HG02885 (cell line): ENCODE measurements around the gene PCDHGA11.
"Not testable (repeated sequence)": the region's sequence is repeated elsewhere in the genome, so short reads cannot be mapped to it uniquely, and the experiment has no call there.

Source experiments
- ATAC-seq: cut with Tn5 transposase; IDR thresholded peaks from one replicate; pipeline ENCODE4 v1.9.1; 2021; ENCODE audit warnings: mild to moderate bottlenecking; ENCODE audit not compliant: unreplicated experiment, poor library complexity

The PCDHGA11 gene

GRCh38 chr5:141397756-141398551, 22.9 kb upstream of the PCDHGA11 start, which contains the start of gene PCDHGB5:
PCDHGB5 (plus strand) TSS chr5:141397947; CDS start chr5:141398128, 181 bp downstream.
- peak; percentile 100 for ATAC-seq

DNA sequence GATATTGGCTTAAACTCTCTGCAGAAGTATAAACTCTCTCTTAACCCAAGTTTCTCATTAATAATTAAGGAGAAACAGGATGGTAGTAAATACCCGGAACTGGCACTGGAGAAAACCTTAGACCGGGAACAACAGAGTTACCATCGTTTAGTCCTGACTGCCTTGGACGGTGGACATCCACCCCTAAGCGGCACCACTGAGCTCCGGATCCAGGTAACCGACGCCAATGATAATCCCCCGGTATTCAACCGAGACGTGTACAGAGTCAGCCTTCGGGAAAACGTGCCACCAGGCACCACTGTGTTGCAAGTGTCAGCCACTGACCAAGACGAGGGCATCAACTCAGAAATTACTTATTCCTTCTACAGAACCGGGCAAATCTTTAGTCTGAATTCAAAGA, 22.2 kb upstream of the PCDHGA11 start:
- no peak for ATAC-seq

- no peak for ATAC-seq
Observed at GRCh38 chr5:141399555-141400258, 21.1 kb upstream of the PCDHGA11 start.

- no peak for ATAC-seq
Observed at GRCh38 chr5:141402553-141403243, 18.2 kb upstream of the PCDHGA11 start, which contains the start of gene PCDHGA9. PCDHGA9 (plus strand) TSS chr5:141402778; CDS start chr5:141402953, 175 bp downstream.

DNA sequence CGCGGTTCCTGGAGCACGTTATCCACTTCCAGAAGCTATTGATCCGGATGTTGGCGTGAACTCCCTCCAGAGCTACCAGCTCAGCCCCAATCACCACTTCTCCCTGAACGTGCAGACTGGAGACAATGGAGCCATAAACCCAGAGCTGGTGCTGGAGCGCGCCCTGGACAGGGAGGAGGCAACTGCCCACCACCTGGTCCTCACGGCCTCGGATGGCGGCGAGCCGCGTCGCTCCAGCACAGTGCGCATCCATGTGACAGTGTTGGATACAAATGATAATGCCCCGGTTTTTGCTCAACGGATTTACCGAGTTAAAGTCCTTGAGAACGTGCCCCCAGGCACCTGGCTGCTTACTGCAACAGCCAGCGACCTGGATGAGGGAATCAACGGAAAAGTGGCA, 17.5 kb upstream of the PCDHGA11 start:
- ATAC-seq: no peak

- peak; percentile 77 for ATAC-seq
Observed at GRCh38 chr5:141407790-141408505, 12.9 kb upstream of the PCDHGA11 start, which contains the start of gene PCDHGB6. PCDHGB6 (plus strand) TSS chr5:141408021; CDS start chr5:141408203, 182 bp downstream.

- ATAC-seq: no peak
Observed at GRCh38 chr5:141409598-141410306, 11.1 kb upstream of the PCDHGA11 start.

- ATAC-seq: no peak
Observed at GRCh38 chr5:141411575-141411974, 9.3 kb upstream of the PCDHGA11 start.

DNA sequence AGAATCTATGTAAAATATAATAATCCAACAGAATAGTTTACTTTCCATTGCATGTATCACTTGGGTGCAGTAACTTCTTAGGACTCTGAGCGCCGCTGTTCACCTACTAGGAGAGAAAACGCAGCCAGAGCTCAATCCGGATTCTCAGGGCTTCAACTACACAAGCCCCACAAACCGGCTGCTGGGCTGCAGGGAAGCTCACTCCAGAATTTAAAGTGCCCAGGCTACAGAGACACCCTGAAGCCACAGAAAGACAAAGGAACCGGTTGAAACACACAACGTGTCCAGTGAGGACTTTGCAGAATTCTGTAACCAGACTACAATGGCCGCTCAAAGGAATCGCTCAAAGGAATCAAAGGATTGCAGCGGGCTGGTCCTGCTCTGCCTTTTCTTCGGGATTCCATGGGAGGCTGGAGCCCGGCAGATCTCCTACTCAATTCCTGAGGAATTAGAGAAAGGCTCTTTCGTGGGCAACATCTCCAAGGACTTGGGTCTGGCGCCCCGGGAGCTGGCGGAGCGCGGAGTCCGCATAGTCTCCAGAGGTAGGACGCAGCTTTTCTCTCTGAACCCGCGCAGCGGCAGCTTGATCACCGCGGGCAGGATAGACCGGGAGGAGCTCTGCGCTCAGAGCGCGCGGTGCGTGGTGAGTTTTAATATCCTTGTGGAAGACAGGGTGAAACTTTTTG, 7.9 kb upstream of the PCDHGA11 start, which contains the start of gene PCDHGA10:
TSS of gene PCDHGA10 (plus strand) at position 134 of the 686 bp plus-strand sequence. CDS start at position 323, 189 bp downstream.
- ATAC-seq: peak; percentile 65

- ATAC-seq: no peak
Observed at GRCh38 chr5:141413540-141414069, 7.2 kb upstream of the PCDHGA11 start.

GRCh38 chr5:141414548-141415274, 6.1 kb upstream of the PCDHGA11 start:
- ATAC-seq: not testable (repeated sequence)

GRCh38 chr5:141415275-141415618, 5.6 kb upstream of the PCDHGA11 start:
- ATAC-seq: not testable (repeated sequence)

DNA sequence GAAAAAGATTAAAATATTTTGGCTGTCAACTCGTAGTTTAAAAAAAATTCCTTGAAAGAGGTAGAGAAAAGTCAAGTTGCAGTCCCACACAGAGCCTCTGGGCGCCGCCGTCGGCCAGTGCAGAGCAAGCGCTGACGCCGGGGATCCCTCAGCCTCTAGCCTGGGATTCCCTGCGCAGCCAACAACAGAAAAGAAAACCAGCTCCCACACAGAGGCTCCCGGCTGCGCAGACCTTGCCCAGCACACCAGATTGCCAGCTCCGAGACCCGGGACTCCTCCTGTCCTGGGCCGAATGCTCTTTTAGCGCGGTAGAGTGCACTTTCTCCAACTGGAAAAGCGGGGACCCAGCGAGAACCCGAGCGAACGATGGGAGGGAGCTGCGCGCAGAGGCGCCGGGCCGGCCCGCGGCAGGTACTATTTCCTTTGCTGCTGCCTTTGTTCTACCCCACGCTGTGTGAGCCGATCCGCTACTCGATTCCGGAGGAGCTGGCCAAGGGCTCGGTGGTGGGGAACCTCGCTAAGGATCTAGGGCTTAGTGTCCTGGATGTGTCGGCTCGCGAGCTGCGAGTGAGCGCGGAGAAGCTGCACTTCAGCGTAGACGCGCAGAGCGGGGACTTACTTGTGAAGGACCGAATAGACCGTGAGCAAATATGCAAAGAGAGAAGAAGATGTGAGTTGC, 3.2 kb upstream of the PCDHGA11 start, which contains the start of gene PCDHGB7:
TSS of gene PCDHGB7 (plus strand) at position 184 of the 679 bp plus-strand sequence. CDS start at position 367, 183 bp downstream.
- peak; percentile 80 for ATAC-seq

DNA sequence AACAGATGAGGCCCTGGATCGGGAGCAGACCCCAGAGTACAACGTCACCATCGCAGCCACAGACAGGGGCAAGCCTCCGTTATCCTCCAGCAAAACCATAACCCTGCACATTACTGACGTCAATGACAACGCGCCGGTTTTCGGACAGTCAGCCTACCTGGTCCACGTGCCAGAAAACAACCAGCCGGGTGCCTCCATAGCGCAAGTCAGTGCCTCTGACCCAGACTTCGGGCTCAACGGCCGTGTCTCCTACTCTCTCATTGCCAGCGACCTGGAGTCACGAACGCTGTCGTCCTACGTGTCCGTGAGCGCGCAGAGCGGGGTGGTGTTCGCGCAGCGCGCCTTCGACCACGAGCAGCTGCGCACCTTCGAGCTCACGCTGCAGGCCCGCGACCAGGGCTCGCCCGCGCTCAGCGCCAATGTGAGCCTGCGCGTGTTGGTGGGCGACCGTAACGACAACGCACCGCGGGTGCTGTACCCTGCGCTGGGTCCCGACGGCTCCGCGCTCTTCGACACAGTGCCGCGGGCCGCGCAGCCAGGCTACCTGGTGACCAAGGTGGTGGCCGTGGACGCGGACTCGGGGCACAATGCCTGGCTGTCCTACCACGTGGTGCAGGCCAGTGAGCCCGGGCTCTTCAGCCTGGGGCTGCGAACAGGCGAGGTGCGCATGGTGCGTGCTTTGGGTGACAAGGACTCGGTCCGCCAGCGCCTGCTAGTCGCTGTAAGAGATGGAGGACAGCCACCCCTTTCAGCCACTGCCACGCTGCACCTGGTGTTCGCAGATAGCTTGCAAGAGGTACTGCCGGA, 1.6 kb upstream of the PCDHGA11 start:
- no peak for ATAC-seq

DNA sequence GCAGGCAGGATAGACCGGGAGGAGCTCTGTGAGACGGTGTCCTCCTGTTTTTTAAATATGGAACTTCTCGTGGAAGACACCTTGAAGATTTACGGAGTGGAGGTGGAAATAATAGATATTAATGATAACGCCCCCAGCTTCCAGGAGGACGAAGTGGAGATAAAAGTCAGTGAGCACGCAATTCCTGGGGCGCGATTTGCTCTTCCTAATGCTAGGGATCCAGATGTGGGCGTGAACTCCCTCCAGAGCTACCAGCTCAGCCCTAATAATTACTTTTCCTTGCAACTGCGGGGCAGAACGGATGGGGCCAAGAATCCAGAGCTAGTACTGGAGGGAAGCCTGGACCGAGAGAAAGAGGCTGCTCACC, 621 bp downstream of the PCDHGA11 start:
- ATAC-seq: no peak

GRCh38 chr5:141422742-141423291, 2.0 kb downstream of the PCDHGA11 start:
- ATAC-seq: no peak
